GM19467 (cell line): ENCODE measurements around the gene ATG10.
"Not testable (repeated sequence)": the region's sequence is repeated elsewhere in the genome, so short reads cannot be mapped to it uniquely, and the experiment has no call there.

ENCODE experiments used
- ATAC-seq: cut with Tn5 transposase; IDR thresholded peaks from one replicate; pipeline ENCODE4 v1.9.1; 2021; ENCODE audit warnings: mild to moderate bottlenecking, moderate library complexity; ENCODE audit not compliant: unreplicated experiment

The ATG10 gene

DNA sequence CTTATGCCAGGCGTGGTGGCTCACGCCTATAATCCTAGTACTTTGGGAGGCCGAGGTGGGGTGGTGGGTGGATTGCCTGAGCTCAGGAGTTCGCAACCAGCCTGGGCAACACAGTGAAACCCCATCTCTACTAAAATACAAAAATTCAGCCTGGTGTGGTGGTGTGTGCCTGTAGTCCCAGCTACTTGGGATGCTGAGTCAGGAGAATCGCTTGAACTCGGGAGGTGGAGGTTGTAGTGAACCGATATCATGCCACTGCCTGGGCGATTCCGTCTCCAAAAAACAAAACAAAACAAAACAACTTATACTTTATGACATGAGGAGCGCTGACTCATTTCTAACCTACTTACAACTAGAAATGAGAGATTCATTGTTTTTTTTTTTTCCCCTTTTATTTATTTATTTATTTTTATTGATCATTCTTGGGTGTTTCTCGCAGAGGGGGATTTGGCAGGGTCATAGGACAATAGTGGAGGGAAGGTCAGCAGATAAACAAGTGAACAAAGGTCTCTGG, 10.4 kb downstream of the ATG10 start:
- not testable (repeated sequence) for ATAC-seq

DNA sequence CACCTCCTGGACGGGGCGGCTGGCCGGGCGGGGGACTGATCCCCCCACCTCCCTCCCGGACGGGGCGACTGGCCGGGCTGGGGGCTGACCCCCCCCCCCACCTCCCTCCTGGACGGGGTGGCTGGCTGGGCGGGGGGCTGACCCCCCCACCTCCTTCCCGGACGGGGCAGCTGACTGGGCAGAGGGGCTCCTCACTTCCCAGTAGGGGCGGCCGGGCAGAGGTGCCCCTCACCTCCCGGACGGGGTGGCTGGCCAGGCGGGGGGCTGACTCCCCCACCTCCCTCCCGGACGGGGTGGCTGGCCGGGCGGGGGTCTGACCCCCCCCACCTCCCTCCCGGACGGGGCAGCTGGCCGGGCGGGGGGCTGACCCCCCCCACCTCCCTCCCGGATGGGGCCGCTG, 11.3 kb downstream of the ATG10 start:
- ATAC-seq = not testable (repeated sequence)

DNA sequence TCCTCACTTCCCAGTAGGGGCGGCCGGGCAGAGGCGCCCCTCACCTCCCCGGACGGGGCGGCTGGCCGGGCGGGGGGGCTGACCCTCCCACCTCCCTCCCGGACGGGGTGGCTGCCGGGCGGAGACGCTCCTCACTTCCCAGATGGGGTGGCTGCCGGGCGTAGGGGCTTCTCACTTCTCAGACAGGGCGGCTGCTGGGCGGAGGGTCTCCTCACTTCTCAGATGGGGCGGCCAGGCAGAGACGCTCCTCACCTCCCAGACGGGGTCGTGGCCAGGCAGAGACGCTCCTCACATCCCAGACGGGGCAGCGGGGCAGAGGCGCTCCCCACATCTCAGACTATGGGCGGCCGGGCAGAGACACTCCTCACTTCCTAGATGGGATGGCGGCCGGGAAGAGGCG, 11.7 kb downstream of the ATG10 start:
- not testable (repeated sequence) for ATAC-seq

DNA sequence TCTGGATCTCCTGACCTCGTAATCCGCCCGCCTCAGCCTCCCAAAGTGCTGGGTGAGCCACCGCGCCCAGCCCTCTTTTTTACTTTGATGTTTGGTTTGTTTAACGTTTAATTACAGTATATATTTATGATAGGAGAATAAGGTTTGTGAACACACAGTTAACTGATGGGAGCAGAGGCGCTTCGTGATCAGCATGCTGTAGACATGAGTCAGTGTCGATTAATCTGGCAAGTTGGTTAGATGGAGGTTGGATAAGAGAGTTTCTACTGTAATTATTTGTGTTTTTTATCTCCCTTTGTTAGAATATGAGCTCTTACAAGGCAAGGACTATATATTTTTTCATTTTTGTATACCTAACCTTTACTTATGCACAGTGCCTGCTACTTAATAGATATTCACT, 14.3 kb downstream of the ATG10 start:
- no peak for ATAC-seq

DNA sequence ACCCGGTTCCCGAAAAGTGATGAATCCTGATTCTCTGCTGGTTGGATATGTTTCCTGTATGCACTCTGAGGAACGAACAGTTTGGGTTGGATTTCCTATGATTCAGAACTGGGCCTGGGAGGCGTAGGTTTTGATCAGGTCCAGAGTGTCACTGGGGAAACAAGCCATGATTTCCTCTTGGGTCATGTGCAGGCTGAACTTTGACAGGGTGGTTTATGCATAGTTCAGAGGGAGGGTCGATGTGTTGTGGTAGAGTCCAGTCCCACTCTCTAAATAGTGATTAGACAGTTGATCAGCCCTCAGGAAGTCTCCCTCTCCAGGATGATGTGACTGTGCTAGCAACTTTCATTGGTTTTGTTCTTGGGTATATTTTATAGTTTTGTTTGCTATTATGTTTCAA, 17.4 kb downstream of the ATG10 start:
- ATAC-seq = no peak

DNA sequence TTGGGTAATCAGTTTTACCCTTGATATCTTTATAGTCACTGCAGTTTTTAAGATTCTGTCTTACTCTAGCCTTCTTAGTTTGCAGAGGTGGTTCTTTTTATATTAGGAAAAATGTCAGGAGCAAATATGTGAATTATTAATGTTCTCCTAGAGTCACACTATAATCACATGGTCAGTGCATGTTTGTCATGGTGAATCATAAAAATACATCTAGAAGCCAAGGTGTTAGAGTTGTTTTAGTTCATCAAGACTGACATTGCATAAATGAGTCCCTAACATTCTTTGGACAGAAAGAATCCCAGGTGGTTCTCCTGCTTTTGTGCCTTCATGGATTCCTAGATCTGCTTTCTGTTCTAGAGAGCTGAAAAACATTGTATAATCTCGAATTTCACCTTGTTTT, 22.9 kb downstream of the ATG10 start:
- no peak for ATAC-seq

DNA sequence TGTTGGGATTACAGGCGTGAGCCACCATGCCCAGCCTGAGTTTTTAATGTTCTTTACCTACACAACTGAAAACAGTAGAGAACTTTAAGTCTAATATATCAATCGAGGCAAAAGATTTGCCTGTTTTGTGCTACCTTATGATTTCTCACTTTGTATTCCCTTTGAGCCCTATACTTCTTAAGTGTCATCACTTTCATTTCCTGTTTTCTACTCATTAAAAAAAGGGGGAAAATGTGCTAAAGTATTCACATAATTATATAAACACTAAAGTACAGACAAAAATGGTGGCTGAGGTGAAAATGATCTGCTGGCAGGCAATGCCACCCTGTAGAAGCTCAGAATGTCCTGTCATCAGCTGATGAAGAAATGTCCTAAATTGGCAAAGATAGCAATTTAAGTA, 23.6 kb downstream of the ATG10 start:
- ATAC-seq = no peak

DNA sequence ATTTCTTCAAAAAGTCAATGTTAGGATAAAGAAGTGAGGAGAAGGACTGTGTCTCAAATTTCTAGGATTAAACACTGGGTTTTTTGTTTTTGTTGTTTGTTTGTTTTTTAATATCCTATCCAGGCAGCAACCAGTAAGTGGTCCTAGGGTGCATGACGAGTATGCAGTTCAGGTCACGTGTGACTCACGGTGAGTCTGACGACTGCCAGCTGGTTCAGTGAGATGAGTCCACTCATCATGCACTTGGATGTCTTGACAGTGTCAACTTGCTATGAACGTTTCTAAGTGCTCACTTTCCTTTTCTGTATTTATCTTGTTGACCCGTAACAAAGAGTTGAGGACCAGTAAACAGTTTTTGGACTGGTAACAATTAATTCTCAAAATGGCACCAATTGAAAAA, 32.7 kb downstream of the ATG10 start:
- ATAC-seq = no peak

DNA sequence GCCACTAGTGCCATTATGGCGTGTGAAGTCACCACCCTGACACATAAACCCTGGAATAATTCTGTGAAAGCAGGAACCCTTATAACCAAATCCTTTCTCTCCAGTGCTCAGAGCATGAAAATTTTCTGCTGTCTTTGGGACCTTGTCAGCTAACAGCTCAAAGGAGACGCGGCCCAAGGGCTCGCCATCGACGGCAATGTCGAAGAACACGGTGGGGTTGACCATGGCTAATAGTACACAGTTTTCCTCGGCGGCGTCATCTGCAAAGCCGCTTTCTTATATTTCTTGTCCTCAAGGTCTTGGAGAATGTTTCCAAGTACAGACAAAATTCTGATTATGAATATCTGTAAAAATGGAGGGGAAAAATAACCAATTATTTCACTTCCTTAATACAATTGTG, 38.0 kb downstream of the ATG10 start:
- not testable (repeated sequence) for ATAC-seq

DNA sequence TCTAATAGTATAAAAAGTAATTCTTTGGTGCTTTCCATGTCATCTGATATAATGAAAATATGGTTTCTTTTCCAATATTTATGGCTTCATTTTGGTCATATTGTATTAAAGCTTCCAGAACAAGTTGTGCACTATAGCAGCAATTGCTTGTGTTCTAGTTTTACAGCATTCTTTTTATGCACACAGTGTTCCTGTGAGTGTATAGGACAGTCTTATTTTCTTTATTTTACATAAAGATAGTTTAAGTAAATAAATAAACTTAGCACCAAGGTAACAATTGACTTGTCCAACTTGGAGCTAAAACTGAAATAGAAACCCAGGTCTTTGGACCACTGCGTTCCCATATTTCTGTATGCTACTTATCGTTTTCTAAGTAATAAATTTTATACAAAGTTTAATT, 38.9 kb downstream of the ATG10 start:
- ATAC-seq = no peak

DNA sequence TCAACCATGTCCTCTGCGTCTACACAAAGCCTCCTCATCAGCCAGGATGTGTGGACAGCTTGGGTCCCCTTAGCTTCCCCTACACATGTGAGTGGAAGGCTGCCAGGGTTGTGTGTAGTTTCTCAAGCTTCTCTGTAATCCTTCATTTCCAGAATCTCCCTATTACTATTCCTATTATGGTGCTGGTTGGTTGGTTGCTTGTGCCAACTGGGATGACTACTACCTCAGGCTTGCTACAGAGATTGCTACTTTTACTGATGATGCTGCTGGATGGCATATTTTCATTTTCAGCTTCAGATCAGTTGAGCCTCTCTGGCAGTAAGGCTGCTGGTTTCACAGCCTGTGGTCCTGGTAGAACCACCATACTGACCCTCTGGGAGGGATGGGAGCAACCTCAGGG, 39.9 kb downstream of the ATG10 start:
- ATAC-seq = no peak

DNA sequence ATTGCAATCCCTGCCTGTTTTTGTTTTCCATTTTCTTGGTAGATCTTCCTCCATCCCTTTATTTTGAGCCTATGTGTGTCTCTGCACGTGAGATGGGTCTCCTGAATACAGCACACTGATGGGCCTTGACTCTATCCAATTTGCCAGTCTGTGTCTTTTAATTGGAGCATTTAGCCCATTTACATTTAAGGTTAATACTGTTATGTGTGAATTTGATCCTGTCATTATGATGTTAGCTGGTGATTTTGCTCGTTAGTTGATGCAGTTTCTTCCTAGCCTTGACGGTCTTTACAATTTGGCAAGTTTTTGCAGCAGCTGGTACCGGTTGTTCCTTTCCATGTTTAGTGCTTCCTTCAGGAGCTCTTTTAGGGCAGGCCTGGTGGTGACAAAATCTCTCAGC, 42.8 kb downstream of the ATG10 start:
- ATAC-seq = not testable (repeated sequence)

DNA sequence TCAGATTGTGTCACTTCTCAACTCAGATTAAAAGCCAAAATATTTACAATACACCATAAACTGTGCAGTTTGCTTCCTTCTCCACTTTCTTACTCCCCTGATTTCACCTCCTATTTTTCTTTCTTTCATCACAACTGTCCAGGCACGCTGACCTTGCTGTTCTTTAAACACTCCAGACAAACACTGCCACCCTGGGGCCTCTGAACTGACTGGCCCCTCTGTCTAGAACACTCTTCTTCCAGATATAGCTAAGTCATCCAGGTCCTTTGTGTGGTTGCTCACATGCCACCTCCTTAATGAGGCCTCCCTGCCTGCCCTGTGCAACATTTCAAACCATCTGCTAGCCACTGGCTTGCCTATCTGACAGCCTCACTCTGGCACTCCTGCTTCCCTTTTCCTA, 46.6 kb downstream of the ATG10 start:
- no peak for ATAC-seq

DNA sequence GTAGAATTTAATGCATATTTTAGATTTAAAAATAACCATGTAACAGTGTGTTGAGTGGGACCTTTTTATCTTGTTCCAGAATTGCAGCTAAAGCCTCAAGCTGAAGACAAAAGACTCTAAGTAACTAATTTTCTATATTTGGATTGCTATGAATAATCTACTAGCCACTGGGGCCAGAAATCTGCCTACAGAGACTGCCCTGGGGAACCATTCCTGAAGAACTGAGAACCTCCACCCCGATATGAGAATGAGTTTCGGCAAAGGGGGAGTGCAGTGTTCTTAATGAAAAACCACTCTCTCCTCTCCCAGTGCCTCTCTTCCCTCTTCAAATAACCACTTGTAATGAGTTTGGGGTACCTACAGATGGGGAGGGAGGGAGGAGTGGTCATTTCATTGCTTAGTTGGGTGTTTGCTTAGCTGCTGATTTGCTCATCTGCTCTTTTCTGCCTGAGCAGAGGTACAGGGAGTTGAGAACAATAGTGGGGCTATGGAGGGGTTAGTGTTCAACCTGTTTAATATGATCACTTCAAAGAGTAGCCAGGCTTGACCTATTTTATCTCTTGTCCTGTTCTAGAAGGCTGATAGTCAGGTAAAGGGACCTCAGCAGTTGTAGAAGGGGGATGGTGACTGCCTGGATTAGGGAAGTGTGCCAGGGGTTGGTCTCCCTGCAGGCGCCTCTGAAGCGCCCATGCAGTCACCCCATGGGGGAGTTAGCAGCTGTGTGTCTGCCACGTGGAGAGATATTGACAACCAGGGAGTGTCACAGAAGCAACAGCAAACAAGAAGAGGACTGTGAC, 47.7 kb downstream of the ATG10 start:
- no peak for ATAC-seq

DNA sequence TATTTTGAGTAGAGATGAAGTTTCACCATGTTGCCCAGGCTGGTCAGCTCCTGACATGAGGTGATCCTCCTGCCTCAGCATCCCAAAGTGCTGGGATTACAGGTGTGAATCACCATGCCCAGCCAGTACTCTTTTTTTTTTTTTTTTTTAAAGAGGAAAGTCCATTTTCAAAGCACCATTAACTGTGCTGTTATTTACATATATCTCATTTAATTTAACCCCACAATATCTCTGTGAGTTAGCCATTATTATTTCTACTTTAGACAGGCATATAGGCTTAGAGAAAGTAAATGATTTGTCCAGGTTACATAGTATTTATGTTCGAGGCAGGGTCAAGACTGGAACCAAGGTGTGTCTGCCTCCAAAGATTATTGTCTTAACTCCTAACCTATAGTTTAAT, 50.7 kb downstream of the ATG10 start:
- no peak for ATAC-seq

DNA sequence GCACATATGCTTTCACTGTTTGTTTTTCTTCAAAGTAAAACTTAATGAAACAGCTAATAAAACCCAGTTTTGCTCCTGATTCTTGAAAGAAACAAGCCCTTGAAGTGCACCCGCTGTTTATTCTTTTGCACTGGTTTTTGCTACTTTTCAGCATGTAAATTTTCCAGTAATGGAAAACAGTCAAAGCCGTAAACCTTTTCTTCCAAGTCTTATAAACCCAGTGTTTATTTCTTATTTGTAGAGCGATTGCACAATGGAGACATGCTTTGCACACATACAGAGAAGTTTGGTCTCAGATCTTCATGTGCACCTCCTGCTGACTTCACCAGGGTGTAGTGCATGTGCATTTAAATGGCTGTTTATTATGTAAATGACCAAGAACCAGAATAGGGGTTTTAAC, 51.8 kb downstream of the ATG10 start:
- ATAC-seq = no peak

DNA sequence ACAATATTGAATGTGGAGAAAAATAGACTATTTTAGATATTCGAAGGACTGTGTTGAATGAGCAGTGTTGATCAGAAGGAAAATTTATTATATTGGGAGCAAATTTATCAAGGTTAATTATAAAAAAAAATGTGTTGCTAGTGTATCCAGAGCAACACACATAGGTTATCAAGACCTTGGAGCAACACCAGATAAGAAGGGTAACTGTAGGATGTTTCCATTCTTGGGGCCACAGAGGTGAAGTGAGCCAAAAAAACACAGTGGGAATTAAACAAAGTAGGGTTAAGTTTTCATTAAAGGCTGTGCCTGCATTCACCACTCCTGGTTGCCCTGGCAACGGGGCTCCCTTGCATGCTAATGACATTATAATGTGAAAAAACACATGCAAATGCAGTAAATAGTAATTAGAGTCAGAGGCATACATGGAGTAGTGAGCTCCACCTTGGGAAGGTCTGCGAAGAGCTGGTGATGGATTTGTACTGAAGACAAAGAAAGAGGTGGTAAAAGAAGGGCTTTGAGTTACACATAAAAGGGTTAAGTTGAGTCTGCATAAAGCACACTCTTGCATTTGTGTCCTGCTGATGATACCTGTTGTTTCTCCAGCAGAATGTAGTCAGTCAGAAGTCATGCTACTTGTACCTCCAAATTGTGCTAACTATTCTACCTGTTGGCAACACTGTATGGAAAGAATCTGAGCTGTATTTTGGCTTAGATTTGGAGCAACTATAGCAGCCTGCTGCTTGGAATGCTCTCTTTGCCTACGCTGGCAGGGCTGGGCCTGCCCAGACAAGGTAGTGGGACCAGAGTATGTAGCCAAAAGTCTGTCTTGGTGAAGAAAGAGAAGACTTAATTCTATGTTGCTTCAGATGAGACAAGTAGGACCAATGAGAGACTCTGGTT, 59.6 kb downstream of the ATG10 start:
- no peak for ATAC-seq

DNA sequence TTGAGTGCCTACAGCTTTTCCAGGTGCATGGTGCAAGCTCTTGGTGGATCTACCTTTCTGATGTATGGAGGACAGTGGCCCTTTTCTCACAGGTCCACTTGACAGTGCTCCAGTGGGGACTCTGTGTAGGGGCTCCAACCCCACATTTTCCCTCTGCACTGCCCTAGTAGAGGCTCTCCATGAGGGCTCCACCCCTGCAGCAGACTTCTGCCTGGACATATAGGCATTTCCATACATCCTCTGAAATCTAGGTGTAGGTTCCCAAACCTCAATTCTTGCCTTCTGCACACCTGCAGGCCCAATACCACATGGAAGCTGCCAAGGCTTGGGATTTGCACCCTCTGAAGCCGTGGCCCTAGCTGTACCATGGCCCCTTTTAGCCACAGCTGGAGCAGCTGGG, 71.1 kb downstream of the ATG10 start:
- ATAC-seq = not testable (repeated sequence)

DNA sequence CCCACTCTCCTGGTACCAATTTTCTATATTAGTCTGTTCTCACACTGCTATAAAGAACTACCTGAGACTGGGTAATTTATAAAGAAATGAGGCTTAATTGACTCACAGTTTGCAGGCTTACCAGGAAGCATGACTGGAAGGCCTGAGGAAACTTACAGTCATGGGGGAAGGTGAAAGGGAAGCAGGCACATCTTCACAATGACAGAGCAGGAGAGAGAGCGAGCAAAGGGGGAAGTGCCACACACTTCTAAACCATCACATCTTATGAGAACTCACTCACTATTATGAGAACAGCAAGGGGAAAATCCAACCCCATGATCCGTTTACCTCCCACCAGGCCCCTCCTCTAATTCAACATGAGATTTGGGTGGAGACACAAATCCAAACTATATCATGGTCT, 72.2 kb downstream of the ATG10 start:
- no peak for ATAC-seq

DNA sequence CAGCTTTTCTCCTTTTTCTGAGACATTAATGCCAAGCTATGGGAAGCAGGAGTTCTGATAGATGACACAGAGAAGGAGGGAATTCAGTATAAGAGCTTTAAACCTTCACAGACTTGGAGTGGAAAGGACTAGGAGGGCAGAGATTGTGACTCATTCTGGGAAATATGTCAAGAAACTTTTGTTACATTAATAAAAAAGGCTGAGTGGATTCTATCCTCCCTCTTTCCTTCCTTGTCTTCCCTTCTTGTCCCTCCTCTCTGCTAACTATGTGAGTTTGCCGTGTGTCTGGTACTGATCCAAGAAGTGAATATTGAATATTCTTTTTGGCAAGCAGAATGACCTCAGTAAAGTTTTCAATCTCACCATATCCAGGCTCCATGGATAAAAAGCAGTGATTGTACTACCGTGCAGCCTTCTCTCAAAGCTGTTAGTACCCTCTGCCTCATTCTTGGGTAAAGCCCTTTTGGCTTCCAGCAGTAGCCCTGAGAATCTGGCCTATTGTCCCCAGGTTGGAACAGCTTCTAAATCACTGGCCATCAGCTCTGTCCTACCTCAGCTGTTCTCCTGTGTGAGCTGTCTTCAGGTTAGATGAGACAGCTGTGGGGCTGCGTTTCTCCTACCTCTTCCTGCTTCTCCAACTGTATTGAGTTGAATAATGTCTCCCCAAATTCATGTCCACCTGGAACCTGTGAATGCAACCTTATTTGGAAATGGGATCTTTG, 73.9 kb downstream of the ATG10 start:
- ATAC-seq = no peak

DNA sequence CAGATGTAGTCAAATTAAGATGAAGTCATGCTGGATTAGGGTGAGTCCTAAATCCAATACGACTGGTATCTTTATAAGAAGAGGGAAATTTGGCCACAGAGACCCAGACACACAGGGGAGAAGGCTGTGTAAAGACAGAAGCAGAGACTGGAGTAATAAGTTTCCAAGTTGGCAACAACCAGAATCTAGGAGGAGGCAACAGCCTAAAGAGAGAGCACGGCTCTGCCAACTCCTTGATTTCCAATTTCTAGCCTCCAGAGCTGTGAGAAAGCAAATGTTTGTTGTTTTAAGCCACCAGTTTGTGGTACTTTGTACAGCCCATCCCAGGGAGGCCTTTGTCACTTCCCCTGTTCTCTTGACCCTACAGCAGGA, 74.4 kb downstream of the ATG10 start:
- ATAC-seq = no peak
